B cell (primary cell): Measurements from ENCODE around the gene MEX3A. TPM values are rescaled to one million over a fixed set of nuclear protein-coding genes. Genes with fewer than 3 reads are reported as not detected.

Experiments
- ATAC-seq: fragments of 200-7000 bp; cut with Tn5 transposase; one replicate; pipeline ENCODE4 v1.10.0; 2021; ENCODE audit warnings: low read depth, mild to moderate bottlenecking, moderate number of reproducible peaks, moderate library complexity
- CTCF ChIA-PET: fragments of 350-600 bp; sonication (Branson Sonifier 250); formaldehyde crosslinking; loops from one replicate; lab custom pipeline; 2021; ENCODE audit warnings: antibody characterized with exemption, inconsistent platforms; lab: Charles Lee
- POLR2A ChIA-PET: fragments of 350-600 bp; sonication (Branson Sonifier 250); formaldehyde crosslinking; loops from one replicate; lab custom pipeline; 2021; ENCODE audit warnings: antibody characterized with exemption; lab: Charles Lee
- DNase-seq: peaks from one replicate; pipeline ENCODE4 v3.0.0; 2013
- H2AFZ ChIP-seq: 2 replicates; pipeline ENCODE4 v1.6.1; 2012; ENCODE audit warnings: mild to moderate bottlenecking, low read depth, low read length; ENCODE audit not compliant: insufficient read depth, poor library complexity, severe bottlenecking
- H3K27ac ChIP-seq, 2 donors: 1 replicate in 1 of 2; 2 replicates in 1 of 2; pipeline ENCODE4 v1.5.1; 2012 to 2013; ENCODE audit warnings: low read length in 2 of 2, mild to moderate bottlenecking in 2 of 2, moderate library complexity in 1 of 2
- H3K27me3 ChIP-seq, 4 experiments: fragments of 200-600 bp in 1 of 4; sonication (generic) in 1 of 4; replicated peaks in 1 of 4; 1 replicate in 2 of 4; 2 replicates in 2 of 4; pipeline versions ENCODE4 v1.6.1 to v1.7.0; 2013 to 2016; ENCODE audit warnings: low read length in 3 of 4, mild to moderate bottlenecking in 2 of 4, mixed read lengths in 1 of 4, moderate library complexity in 1 of 4; ENCODE audit not compliant: insufficient read depth in 4 of 4, control insufficient read depth in 3 of 4; ENCODE audit errors: control extremely low read depth in 1 of 4
- H3K36me3 ChIP-seq, 2 experiments: replicated peaks in 1 of 2; 1 replicate in 1 of 2; 2 replicates in 1 of 2; pipeline versions ENCODE4 v1.6.1 to v1.7.1; 2013; ENCODE audit warnings: low read length in 1 of 2; ENCODE audit not compliant: insufficient read depth in 2 of 2, control insufficient read depth in 1 of 2; ENCODE audit errors: control extremely low read depth in 1 of 2, extremely low read depth in 1 of 2
- H3K4me1 ChIP-seq, 2 donors: fragments of 200-600 bp in 1 of 2; sonication (generic) in 1 of 2; 1 replicate in 1 of 2; 2 replicates in 1 of 2; pipeline versions ENCODE4 v1.5.1 to v1.6.1; 2013 to 2017; ENCODE audit warnings: low read length in 2 of 2; ENCODE audit not compliant: control insufficient read depth in 2 of 2, insufficient read depth in 2 of 2
- H3K4me2 ChIP-seq: replicated peaks from 2 replicates; pipeline ENCODE3; 2012; ENCODE audit warnings: mild to moderate bottlenecking, low read depth, low read length; ENCODE audit not compliant: poor library complexity, severe bottlenecking
- H3K4me3 ChIP-seq, 5 experiments: fragments of 200-600 bp in 1 of 5; sonication (generic) in 1 of 5; 1 replicate in 3 of 5; 2 replicates in 2 of 5; pipeline versions ENCODE4 v1.5.1 to v1.7.0; 2011 to 2016; ENCODE audit warnings: low read length in 4 of 5, mild to moderate bottlenecking in 4 of 5, low read depth in 2 of 5, control low read depth in 1 of 5, moderate library complexity in 1 of 5; ENCODE audit not compliant: insufficient read depth in 1 of 5; ENCODE audit errors: control extremely low read depth in 1 of 5, extremely low read depth in 1 of 5
- H3K79me2 ChIP-seq: fragments of 200-600 bp; sonication (generic); one replicate; pipeline ENCODE4 v1.6.0; 2016; ENCODE audit warnings: low read length; ENCODE audit not compliant: control insufficient read depth, insufficient read depth
- H3K9ac ChIP-seq: fragments of 200-600 bp; sonication (generic); 2 replicates; pipeline ENCODE4 v1.6.1; 2017; ENCODE audit warnings: mild to moderate bottlenecking, low read length, moderate library complexity
- H3K9me3 ChIP-seq, 3 donors: one replicate each; pipeline versions ENCODE4 v1.6.1 to v1.7.1; 2013; ENCODE audit warnings: low read length in 2 of 3; ENCODE audit not compliant: control insufficient read depth in 2 of 3, insufficient read depth in 1 of 3; ENCODE audit errors: control extremely low read depth in 1 of 3
- H4K20me1 ChIP-seq: 2 replicates; pipeline ENCODE4 v1.6.0; 2012; ENCODE audit warnings: mild to moderate bottlenecking, low read length; ENCODE audit not compliant: insufficient read depth, control insufficient read depth, poor library complexity, severe bottlenecking
- H3K27ac Mint-ChIP-seq: one replicate; pipeline ENCODE4 v1.8.0; 2021; ENCODE audit warnings: mixed read lengths
- H3K27me3 Mint-ChIP-seq: one replicate; pipeline ENCODE4 v1.8.0; 2021; ENCODE audit warnings: mixed read lengths
- H3K4me1 Mint-ChIP-seq: one replicate; pipeline ENCODE4 v1.8.0; 2021; ENCODE audit warnings: mixed read lengths
- H3K4me3 Mint-ChIP-seq: one replicate; pipeline ENCODE4 v1.8.0; 2021; ENCODE audit warnings: mixed read lengths
- H3K9me3 Mint-ChIP-seq: one replicate; pipeline ENCODE4 v1.8.0; 2022; ENCODE audit warnings: mixed read lengths; ENCODE audit not compliant: insufficient read depth
- EZH2 ChIP-seq: IDR thresholded peaks from 2 replicates; pipeline ENCODE4 v1.6.1; 2012; ENCODE audit warnings: borderline replicate concordance, low read depth, mild to moderate bottlenecking, moderate library complexity, low read length; ENCODE audit not compliant: insufficient read depth, poor library complexity, severe bottlenecking
- WGBS: methylation state at CpG from one replicate; pipeline ENCODE4 v1.1.5; 2013; ENCODE audit warnings: missing lambda C conversion rate; ENCODE audit not compliant: insufficient coverage; 5-methylcytosine and 5-hydroxymethylcytosine counted together
- intact Hi-C: fragments of 100-400 bp; cut with micrococcal nuclease; formaldehyde crosslinking; loops from one replicate; pipeline ENCODE4 v1.10.0; 2022
- polyA plus RNA-seq: library from polyadenylated mRNA; depleted of rRNA; stranded (reverse); fragments of >200 nt; gene quantifications from 2 replicates; pipeline ENCODE4 v1.2.3, GENCODE V29; 2012
- total RNA-seq, 2 donors: library from RNA; stranded (reverse); fragments of 120-200 nt in 1 of 2; gene quantifications; 1 replicate in 1 of 2; 2 replicates in 1 of 2; pipeline versions ENCODE4 v1.2.3 to v1.2.4, GENCODE V29; 2013 to 2022
- TF ChIP-seq, protein P1 (sequence below): fragments of 200-600 bp; IDR thresholded peaks from one replicate; pipeline ENCODE4 v1.8.0; 2022; ENCODE audit warnings: antibody characterized with exemption, mild to moderate bottlenecking

The MEX3A gene
- total and polyA plus RNA-seq, 2 donors (not counting 1 experiment from before 2014, with no cell fraction given): 0.27 to 1.1 TPM

GRCh38 chr1:156089704-156090103 lies 7.4 kb upstream of the MEX3A start:
- no peaks in the 10 kb centered on the region for H3K9me3 ChIP-seq
- no peaks in the 10 kb centered on the region for H3K79me2 ChIP-seq
- 39% methylated on average over 6 of the region's 6 CpGs for WGBS
- Mint-ChIP-seq H3K4me3 (no peak overlapping the region), H3K9me3 (no peaks in the 10 kb centered on the region), H3K27me3 (peaks cover 10% of the 10 kb centered on the region), H3K4me1 (peaks cover 3% of the 10 kb centered on the region), H3K27ac (no peak overlapping the region)
- H3K9ac ChIP-seq: no peak overlapping the region
- H3K4me2 ChIP-seq: no peak overlapping the region
- no peaks in the 10 kb centered on the region for H4K20me1 ChIP-seq
- H3K4me3 ChIP-seq: no peak overlapping the region
- peaks cover 0 to 30% (median 12%) of the 10 kb centered on the region in 4 experiments for H3K27me3 ChIP-seq
- no peak overlapping the region for H3K27ac ChIP-seq
- DNase-seq: no peak
- TF ChIP-seq EZH2: no peak
- ChIA-PET CTCF (interaction anchor here (0.6 to 23.7 kb wide), 9 partner anchors 9 to 809 kb away, joined by 3 to 970 read pairs (median 4); partner anchors contain the start of gene LMNA), POLR2A (no interaction called here)
- no peaks in the 10 kb centered on the region for H3K36me3 ChIP-seq
- H2AFZ ChIP-seq: no peak overlapping the region
- intact Hi-C loops: loop anchor here (1.0 kb wide), 2 partner anchors 41 to 136 kb away; no protein-coding TSS in a partner anchor
- peaks cover 6 to 7% of the 10 kb centered on the region in 2 donors for H3K4me1 ChIP-seq
- ATAC-seq: no peak

GRCh38 chr1:156086256-156086662 lies 4.0 kb upstream of the MEX3A start:
- intact Hi-C loops: no loop called here
- POLR2A ChIA-PET: no interaction called here
- no peak for ATAC-seq
- Mint-ChIP-seq H3K4me3 (no peak overlapping the region), H3K9me3 (no peaks in the 10 kb centered on the region), H3K4me1 (peaks cover 18% of the 10 kb centered on the region), H3K27ac (no peak overlapping the region), H3K27me3 (peaks cover 16% of the 10 kb centered on the region)
- no peak for DNase-seq
- Histone ChIP-seq H3K27ac (no peak overlapping the region), H3K27me3 (peaks cover 0 to 58% (median 23%) of the 10 kb centered on the region in 4 experiments), H3K9me3 (no peaks in the 10 kb centered on the region), H3K4me3 (no peak overlapping the region), H3K79me2 (no peaks in the 10 kb centered on the region), H4K20me1 (no peaks in the 10 kb centered on the region), H3K36me3 (no peaks in the 10 kb centered on the region), H2AFZ (no peak overlapping the region), H3K9ac (no peak overlapping the region), H3K4me2 (no peak overlapping the region), H3K4me1 (peaks cover 18 to 24% of the 10 kb centered on the region in 2 donors)
- 71% methylated on average over 1 of the region's 1 CpG for WGBS
- CTCF ChIA-PET: interaction anchor here (2.6 to 4.6 kb wide), 2 partner anchors 10 to 43 kb away, joined by 12 to 25 read pairs; no protein-coding TSS in a partner anchor
- TF ChIP-seq, protein P1, sequence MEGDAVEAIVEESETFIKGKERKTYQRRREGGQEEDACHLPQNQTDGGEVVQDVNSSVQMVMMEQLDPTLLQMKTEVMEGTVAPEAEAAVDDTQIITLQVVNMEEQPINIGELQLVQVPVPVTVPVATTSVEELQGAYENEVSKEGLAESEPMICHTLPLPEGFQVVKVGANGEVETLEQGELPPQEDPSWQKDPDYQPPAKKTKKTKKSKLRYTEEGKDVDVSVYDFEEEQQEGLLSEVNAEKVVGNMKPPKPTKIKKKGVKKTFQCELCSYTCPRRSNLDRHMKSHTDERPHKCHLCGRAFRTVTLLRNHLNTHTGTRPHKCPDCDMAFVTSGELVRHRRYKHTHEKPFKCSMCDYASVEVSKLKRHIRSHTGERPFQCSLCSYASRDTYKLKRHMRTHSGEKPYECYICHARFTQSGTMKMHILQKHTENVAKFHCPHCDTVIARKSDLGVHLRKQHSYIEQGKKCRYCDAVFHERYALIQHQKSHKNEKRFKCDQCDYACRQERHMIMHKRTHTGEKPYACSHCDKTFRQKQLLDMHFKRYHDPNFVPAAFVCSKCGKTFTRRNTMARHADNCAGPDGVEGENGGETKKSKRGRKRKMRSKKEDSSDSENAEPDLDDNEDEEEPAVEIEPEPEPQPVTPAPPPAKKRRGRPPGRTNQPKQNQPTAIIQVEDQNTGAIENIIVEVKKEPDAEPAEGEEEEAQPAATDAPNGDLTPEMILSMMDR: no peak
- TF ChIP-seq EZH2: no peak
